Measurements from ENCODE around the gene LMOD2. TPM values are rescaled to one million over a fixed set of nuclear protein-coding genes. Genes with fewer than 3 reads are reported as not detected.
A peak's percentile ranks its signal among the peaks of the same experiment; 100 is the strongest.

Gene LMOD2
- total RNA-seq, 1 donor from 2014 or later = 34.4 TPM

DNA sequence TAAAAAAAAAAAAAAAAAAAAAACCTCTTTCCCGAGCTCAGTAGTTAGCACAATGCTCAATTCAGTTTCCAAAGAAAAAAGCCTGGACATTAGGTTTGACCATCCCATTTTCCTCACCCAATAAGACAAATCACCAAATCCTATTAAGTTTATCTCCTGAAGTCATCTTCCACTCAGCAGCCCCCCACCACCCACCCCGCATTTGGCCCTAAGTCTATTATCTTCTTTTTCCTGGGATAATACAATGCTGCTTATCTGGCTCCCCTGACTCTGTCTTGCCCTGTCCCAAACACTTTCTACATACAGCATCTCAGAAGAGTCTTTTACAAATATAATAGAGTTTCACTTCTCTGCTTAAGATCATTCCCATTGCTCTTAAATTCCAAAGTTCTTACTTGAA, 17.8 kb upstream of the LMOD2 start:
- Histone ChIP-seq H3K9me3 (ENCODE audit: control insufficient read depth in 3 of 3, low read length in 3 of 3) (no peaks in the 10 kb centered on the region), H3K4me3 (ENCODE audit: low read length in 3 of 3) (no peak overlapping the region), H3K9ac (ENCODE audit: low read depth in 1 of 3, low read length in 3 of 3) (no peak overlapping the region), H3K27ac (ENCODE audit: low read depth, low read length) (no peak overlapping the region), H3K36me3 (ENCODE audit: control insufficient read depth in 3 of 3, insufficient read depth in 3 of 3, low read length in 3 of 3) (no peaks in the 10 kb centered on the region), H3K4me1 (ENCODE audit: control insufficient read depth in 3 of 3, insufficient read depth in 3 of 3, low read length in 3 of 3) (peaks cover 11 to 31% (median 15%) of the 10 kb centered on the region in 3 donors), H3K27me3 (ENCODE audit: control insufficient read depth in 3 of 3, insufficient read depth in 3 of 3, low read length in 3 of 3) (no peaks in the 10 kb centered on the region)

DNA sequence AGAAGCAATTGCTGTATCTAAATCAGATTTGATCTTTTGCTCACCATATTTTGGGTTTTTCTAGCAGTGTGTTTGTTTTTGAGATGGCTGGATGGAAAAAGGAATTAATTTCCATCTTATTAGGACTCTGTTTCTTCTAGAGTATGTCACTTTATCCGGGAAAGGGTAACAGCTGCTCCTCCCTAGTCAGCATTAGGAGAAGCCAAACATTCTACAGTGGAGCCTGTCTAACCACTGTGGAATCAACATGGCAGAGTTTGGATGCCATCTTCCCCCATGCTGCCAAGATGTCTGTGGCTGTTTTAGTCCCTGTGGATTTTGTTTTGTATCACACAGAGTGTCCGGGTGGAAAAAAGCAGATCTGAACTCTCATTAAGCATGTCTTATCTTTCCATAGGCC, 16.0 kb upstream of the LMOD2 start:
- Histone ChIP-seq H3K27ac (ENCODE audit: low read depth, low read length) (peak overlapping the region; percentile 69), H3K4me3 (ENCODE audit: low read length in 3 of 3) (peak overlapping the region in 2 of 3 donors; percentile 15 to 16)

DNA sequence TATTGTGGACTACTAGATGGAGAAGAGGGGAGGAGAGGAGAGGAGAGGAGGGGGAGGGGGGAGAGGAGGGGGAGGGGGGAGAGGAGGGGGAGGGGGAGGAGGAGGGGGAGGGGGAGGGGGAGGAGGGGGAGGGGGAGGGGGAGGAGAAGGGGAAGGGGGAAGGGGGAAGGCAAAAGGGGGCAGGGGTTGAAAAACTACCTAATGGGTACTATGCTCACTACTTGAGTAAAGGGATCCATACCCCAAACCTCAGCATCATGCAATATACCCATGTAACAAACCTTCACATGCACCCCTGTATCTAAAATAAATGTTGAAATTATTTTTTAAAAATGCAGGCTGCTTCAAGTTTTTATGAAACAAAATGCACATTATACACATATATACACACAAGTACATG, 15.1 kb upstream of the LMOD2 start:
- H3K27ac ChIP-seq (ENCODE audit: low read depth, low read length) = peak overlapping the region; percentile 90
- no peaks in the 10 kb centered on the region for H3K36me3 ChIP-seq (ENCODE audit: control insufficient read depth in 3 of 3, insufficient read depth in 3 of 3, low read length in 3 of 3)
- no peak overlapping the region for H3K9ac ChIP-seq (ENCODE audit: low read depth in 1 of 3, low read length in 3 of 3)
- H3K27me3 ChIP-seq (ENCODE audit: control insufficient read depth in 3 of 3, insufficient read depth in 3 of 3, low read length in 3 of 3) = no peaks in the 10 kb centered on the region
- peaks cover 15 to 32% (median 18%) of the 10 kb centered on the region in 3 donors for H3K4me1 ChIP-seq (ENCODE audit: control insufficient read depth in 3 of 3, insufficient read depth in 3 of 3, low read length in 3 of 3)
- H3K4me3 ChIP-seq (ENCODE audit: low read length in 3 of 3) = no peak overlapping the region
- H3K9me3 ChIP-seq (ENCODE audit: control insufficient read depth in 3 of 3, low read length in 3 of 3) = no peaks in the 10 kb centered on the region

More for the DNA sequence above, 16.0 kb upstream of the LMOD2 start:
- H3K9me3 ChIP-seq (ENCODE audit: control insufficient read depth in 3 of 3, low read length in 3 of 3) = no peaks in the 10 kb centered on the region
- H3K36me3 ChIP-seq (ENCODE audit: control insufficient read depth in 3 of 3, insufficient read depth in 3 of 3, low read length in 3 of 3) = no peaks in the 10 kb centered on the region
- H3K4me1 ChIP-seq (ENCODE audit: control insufficient read depth in 3 of 3, insufficient read depth in 3 of 3, low read length in 3 of 3) = peaks cover 15 to 32% (median 16%) of the 10 kb centered on the region in 3 donors
- peak overlapping the region in 1 of 3 donors; percentile 10 for H3K9ac ChIP-seq (ENCODE audit: low read depth in 1 of 3, low read length in 3 of 3)
- no peaks in the 10 kb centered on the region for H3K27me3 ChIP-seq (ENCODE audit: control insufficient read depth in 3 of 3, insufficient read depth in 3 of 3, low read length in 3 of 3)

DNA sequence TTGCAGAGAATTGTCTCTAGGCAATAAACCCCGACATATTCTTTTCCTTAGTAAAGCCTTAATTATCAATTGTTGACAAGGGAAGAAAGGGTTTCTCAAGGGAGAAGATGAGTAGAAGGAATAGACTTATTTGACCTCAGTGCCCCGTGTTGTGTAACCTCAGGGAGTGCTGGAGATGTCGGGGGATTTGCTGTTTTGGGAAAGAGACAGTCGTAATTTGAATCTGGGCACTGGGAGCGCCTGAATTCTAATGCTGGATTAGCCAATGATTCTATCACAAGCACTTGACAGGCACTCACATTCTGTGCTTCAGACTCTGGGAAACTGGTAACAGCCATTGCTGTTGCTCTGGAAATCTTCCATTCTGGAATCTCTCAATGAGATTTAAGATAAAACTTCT, 13.8 kb upstream of the LMOD2 start:
- H3K36me3 ChIP-seq (ENCODE audit: control insufficient read depth in 3 of 3, insufficient read depth in 3 of 3, low read length in 3 of 3) = no peaks in the 10 kb centered on the region
- H3K9ac ChIP-seq (ENCODE audit: low read depth in 1 of 3, low read length in 3 of 3) = peak overlapping the region in 1 of 3 donors; percentile 52
- H3K27me3 ChIP-seq (ENCODE audit: control insufficient read depth in 3 of 3, insufficient read depth in 3 of 3, low read length in 3 of 3) = no peaks in the 10 kb centered on the region
- H3K9me3 ChIP-seq (ENCODE audit: control insufficient read depth in 3 of 3, low read length in 3 of 3) = no peaks in the 10 kb centered on the region
- peak overlapping the region in 2 of 3 donors; percentile 33 to 63 for H3K4me3 ChIP-seq (ENCODE audit: low read length in 3 of 3)
- peak overlapping the region; percentile 90 for H3K27ac ChIP-seq (ENCODE audit: low read depth, low read length)
- peaks cover 16 to 37% (median 21%) of the 10 kb centered on the region in 3 donors for H3K4me1 ChIP-seq (ENCODE audit: control insufficient read depth in 3 of 3, insufficient read depth in 3 of 3, low read length in 3 of 3)

DNA sequence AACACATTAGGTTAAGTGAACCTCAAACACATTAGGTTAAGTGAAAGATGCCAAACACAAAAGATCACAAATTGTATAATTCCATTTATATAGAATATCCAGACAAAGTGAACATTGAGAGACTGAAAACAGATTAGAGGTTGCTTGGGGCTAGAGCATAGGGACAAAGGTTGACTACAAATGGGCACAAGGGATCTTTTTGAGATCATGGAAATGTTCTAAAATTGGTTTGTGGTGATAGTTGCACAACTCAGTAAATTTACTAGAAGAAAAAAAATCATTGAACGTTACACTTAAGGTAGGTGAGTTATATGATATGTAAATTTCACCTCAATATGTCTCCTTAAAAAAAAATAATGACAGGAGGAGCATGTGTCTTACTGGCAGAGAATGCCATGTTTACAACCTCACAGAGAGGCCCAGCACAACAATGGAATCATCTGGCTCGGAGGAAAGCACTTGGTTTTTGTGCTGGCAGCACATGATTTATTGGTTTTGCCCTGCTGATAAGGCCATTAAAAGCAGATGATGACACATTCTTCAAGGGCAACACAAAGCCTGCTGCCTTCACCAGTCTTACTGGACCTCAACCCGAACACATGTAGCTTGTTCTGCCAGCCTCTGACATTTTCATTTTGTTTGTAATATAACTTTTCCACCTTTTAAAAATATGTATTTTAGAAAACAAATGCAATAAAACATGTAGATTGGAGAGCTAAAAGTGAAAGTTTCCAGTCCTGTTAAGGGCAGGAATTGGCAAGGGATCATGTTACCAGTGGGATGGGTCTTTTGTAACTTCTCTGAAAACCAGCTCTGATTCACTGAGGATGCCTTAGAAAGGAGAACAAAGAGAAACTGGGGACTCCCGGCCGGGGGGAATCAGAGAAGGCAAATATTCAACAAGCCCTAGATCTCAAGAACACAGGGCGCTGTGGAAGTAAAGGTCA, 11.9 kb upstream of the LMOD2 start:
- Histone ChIP-seq H3K4me3 (ENCODE audit: low read length in 3 of 3) (peak overlapping the region; percentile 34 to 51 (median 46)), H3K9me3 (ENCODE audit: control insufficient read depth in 3 of 3, low read length in 3 of 3) (no peaks in the 10 kb centered on the region), H3K27ac (ENCODE audit: low read depth, low read length) (peak overlapping the region; percentile 90), H3K27me3 (ENCODE audit: control insufficient read depth in 3 of 3, insufficient read depth in 3 of 3, low read length in 3 of 3) (no peaks in the 10 kb centered on the region), H3K36me3 (ENCODE audit: control insufficient read depth in 3 of 3, insufficient read depth in 3 of 3, low read length in 3 of 3) (no peaks in the 10 kb centered on the region), H3K4me1 (ENCODE audit: control insufficient read depth in 3 of 3, insufficient read depth in 3 of 3, low read length in 3 of 3) (peaks cover 20 to 46% (median 29%) of the 10 kb centered on the region in 3 donors), H3K9ac (ENCODE audit: low read depth in 1 of 3, low read length in 3 of 3) (peak overlapping the region; percentile 52 to 68 (median 67))

DNA sequence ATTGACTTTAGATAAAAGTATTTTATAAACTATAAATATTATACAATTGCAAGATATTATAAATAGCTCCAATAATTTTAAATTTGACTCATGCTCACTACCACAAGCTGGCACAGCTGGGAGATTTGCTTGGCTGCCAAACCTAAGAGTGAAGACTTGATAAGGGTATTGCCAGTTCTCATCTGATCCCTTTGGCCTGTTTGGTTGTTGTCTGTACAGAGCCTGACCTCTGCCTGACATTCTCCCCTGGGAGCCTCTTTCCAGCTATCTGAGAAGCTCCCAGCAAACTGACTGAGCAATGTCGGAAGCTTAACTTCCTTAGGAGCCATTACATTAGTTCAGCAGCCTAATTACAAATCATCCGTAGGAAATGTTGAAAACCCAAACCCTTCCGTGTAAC, 10.2 kb upstream of the LMOD2 start:
- Histone ChIP-seq H3K4me3 (ENCODE audit: low read length in 3 of 3) (peak overlapping the region; percentile 38 to 49 (median 42)), H3K9ac (ENCODE audit: low read depth in 1 of 3, low read length in 3 of 3) (peak overlapping the region; percentile 67 to 73 (median 68)), H3K9me3 (ENCODE audit: control insufficient read depth in 3 of 3, low read length in 3 of 3) (no peaks in the 10 kb centered on the region), H3K4me1 (ENCODE audit: control insufficient read depth in 3 of 3, insufficient read depth in 3 of 3, low read length in 3 of 3) (peaks cover 31 to 45% (median 35%) of the 10 kb centered on the region in 3 donors), H3K27me3 (ENCODE audit: control insufficient read depth in 3 of 3, insufficient read depth in 3 of 3, low read length in 3 of 3) (no peaks in the 10 kb centered on the region), H3K27ac (ENCODE audit: low read depth, low read length) (peak overlapping the region; percentile 90), H3K36me3 (ENCODE audit: control insufficient read depth in 3 of 3, insufficient read depth in 3 of 3, low read length in 3 of 3) (no peaks in the 10 kb centered on the region)

DNA sequence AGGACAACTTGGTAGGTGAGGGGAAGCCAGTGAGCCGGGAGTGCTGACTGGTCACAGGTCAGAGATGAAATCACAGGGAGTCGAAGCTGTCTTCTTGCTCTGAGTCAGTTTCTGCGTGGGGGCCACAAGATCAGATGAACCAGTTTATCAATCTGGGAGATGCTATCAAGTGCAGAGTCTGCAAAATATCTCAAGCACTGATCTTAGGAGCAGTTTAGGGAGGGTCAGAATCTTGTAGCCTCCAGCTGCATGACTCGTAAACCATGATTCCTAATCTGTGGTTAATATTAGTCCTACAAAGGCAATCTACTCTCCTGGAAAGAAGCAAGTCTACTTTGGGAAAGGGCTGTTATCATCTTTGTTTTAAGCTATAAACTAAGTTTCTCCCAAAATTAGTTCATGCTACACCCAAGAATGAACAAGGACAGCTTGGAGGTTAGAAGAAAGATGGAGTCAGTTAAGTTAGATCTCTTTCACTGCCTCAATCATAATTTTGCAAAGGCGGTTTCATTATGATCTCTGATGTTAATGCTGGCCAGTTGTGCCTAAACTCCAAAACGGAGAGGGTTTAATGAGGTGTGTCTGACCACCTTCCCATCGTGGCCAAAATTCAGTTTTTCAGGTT, 8.4 kb upstream of the LMOD2 start:
- peaks cover 33 to 39% (median 34%) of the 10 kb centered on the region in 3 donors for H3K4me1 ChIP-seq (ENCODE audit: control insufficient read depth in 3 of 3, insufficient read depth in 3 of 3, low read length in 3 of 3)

DNA sequence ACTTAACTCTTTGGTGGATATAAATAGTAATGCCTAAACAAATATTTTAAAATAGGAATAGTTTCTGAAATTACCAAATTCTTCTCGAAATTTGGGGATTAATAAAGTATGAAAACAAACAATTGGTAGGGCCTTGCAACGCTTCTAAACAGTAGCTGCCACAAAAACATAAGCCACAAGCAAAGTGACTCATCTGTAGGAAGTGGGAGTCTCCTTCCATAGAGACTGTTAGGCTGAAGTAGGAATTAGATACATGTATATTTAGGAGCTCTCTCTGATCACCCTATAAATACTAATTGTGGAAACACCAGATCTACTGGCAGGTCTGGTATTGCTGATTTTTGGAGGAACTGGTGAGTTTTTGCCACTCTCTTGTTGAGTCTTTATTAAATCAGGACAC, 5.7 kb upstream of the LMOD2 start:
- no peaks in the 10 kb centered on the region for H3K27me3 ChIP-seq (ENCODE audit: control insufficient read depth in 3 of 3, insufficient read depth in 3 of 3, low read length in 3 of 3)
- H3K9ac ChIP-seq (ENCODE audit: low read depth in 1 of 3, low read length in 3 of 3) = no peak overlapping the region
- H3K4me3 ChIP-seq (ENCODE audit: low read length in 3 of 3) = peak overlapping the region in 1 of 3 donors; percentile 31
- H3K9me3 ChIP-seq (ENCODE audit: control insufficient read depth in 3 of 3, low read length in 3 of 3) = no peaks in the 10 kb centered on the region
- H3K36me3 ChIP-seq (ENCODE audit: control insufficient read depth in 3 of 3, insufficient read depth in 3 of 3, low read length in 3 of 3) = no peaks in the 10 kb centered on the region
- peak overlapping the region; percentile 45 for H3K27ac ChIP-seq (ENCODE audit: low read depth, low read length)
- H3K4me1 ChIP-seq (ENCODE audit: control insufficient read depth in 3 of 3, insufficient read depth in 3 of 3, low read length in 3 of 3) = peaks cover 24 to 32% (median 30%) of the 10 kb centered on the region in 3 donors

More for the DNA sequence above, 8.4 kb upstream of the LMOD2 start:
- peak overlapping the region in 1 of 3 donors; percentile 25 for H3K4me3 ChIP-seq (ENCODE audit: low read length in 3 of 3)
- H3K27ac ChIP-seq (ENCODE audit: low read depth, low read length) = peak overlapping the region; percentile 90
- H3K9ac ChIP-seq (ENCODE audit: low read depth in 1 of 3, low read length in 3 of 3) = peak overlapping the region; percentile 27 to 39 (median 35)
- no peaks in the 10 kb centered on the region for H3K27me3 ChIP-seq (ENCODE audit: control insufficient read depth in 3 of 3, insufficient read depth in 3 of 3, low read length in 3 of 3)
- H3K9me3 ChIP-seq (ENCODE audit: control insufficient read depth in 3 of 3, low read length in 3 of 3) = no peaks in the 10 kb centered on the region
- H3K36me3 ChIP-seq (ENCODE audit: control insufficient read depth in 3 of 3, insufficient read depth in 3 of 3, low read length in 3 of 3) = no peaks in the 10 kb centered on the region

DNA sequence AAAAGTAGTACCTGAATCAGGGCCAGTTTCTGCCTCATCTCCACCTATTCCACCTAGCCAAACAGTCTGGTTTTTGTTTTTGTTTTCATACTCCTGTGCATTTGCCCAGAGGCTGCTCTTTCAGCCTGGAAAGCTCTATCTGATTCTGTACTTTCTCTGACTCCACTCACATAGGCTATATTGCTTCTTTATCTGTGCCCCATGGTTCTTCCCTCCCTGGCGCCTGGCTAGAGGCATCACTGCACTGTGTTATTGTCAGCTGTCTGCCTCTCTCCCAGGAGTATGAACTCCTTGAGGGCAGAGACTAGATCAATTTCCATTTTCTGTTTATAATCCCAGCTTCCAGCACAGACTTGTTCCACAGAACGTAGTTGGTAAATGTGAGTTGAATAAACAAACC, 5.1 kb upstream of the LMOD2 start:
- Histone ChIP-seq H3K36me3 (ENCODE audit: control insufficient read depth in 3 of 3, insufficient read depth in 3 of 3, low read length in 3 of 3) (no peaks in the 10 kb centered on the region), H3K27ac (ENCODE audit: low read depth, low read length) (peak overlapping the region; percentile 45), H3K9ac (ENCODE audit: low read depth in 1 of 3, low read length in 3 of 3) (peak overlapping the region in 2 of 3 donors; percentile 27 to 42), H3K4me1 (ENCODE audit: control insufficient read depth in 3 of 3, insufficient read depth in 3 of 3, low read length in 3 of 3) (peaks cover 22 to 32% (median 30%) of the 10 kb centered on the region in 3 donors), H3K9me3 (ENCODE audit: control insufficient read depth in 3 of 3, low read length in 3 of 3) (no peaks in the 10 kb centered on the region), H3K4me3 (ENCODE audit: low read length in 3 of 3) (peak overlapping the region in 1 of 3 donors; percentile 17), H3K27me3 (ENCODE audit: control insufficient read depth in 3 of 3, insufficient read depth in 3 of 3, low read length in 3 of 3) (no peaks in the 10 kb centered on the region)

Measured in skeletal muscle tissue (tissue), 4 donors.